Neutrophil (primary cell): ENCODE data around the gene MTRR.

Experiments used
- H3K27ac ChIP-seq: fragments of 200-600 bp; sonication (generic); 2 replicates; pipeline ENCODE4 v1.5.1; 2016; ENCODE audit warnings: mild to moderate bottlenecking, moderate library complexity
- H3K27me3 ChIP-seq: fragments of 200-600 bp; sonication (generic); 2 replicates; pipeline ENCODE4 v1.6.0; 2016; ENCODE audit warnings: mild to moderate bottlenecking
- H3K36me3 ChIP-seq: fragments of 200-600 bp; sonication (generic); 2 replicates; pipeline ENCODE4 v1.5.1; 2017
- H3K4me1 ChIP-seq, 2 experiments: fragments of 200-600 bp in 1 of 2; sonication (generic) in 1 of 2; 1 replicate in 1 of 2; 2 replicates in 1 of 2; pipeline versions ENCODE4 v1.5.1 to v1.6.1; 2013 to 2016; ENCODE audit warnings: low read depth in 1 of 2, low read length in 1 of 2, mild to moderate bottlenecking in 1 of 2, moderate library complexity in 1 of 2; ENCODE audit not compliant: control insufficient read depth in 1 of 2, insufficient read depth in 1 of 2
- H3K4me3 ChIP-seq, 2 experiments: fragments of 200-600 bp in 1 of 2; sonication (generic) in 1 of 2; 1 replicate in 1 of 2; 2 replicates in 1 of 2; pipeline ENCODE4 v1.5.1; 2013 to 2016; ENCODE audit warnings: low read depth in 1 of 2, low read length in 1 of 2, mild to moderate bottlenecking in 1 of 2, moderate library complexity in 1 of 2
- H3K9me3 ChIP-seq: fragments of 200-600 bp; sonication (generic); 2 replicates; pipeline ENCODE4 v1.5.1; 2016
- CTCF ChIP-seq: fragments of 200-600 bp; sonication (generic); IDR thresholded peaks from 2 replicates; pipeline ENCODE4 v1.5.1; 2016; ENCODE audit warnings: antibody characterized with exemption

Gene MTRR

DNA sequence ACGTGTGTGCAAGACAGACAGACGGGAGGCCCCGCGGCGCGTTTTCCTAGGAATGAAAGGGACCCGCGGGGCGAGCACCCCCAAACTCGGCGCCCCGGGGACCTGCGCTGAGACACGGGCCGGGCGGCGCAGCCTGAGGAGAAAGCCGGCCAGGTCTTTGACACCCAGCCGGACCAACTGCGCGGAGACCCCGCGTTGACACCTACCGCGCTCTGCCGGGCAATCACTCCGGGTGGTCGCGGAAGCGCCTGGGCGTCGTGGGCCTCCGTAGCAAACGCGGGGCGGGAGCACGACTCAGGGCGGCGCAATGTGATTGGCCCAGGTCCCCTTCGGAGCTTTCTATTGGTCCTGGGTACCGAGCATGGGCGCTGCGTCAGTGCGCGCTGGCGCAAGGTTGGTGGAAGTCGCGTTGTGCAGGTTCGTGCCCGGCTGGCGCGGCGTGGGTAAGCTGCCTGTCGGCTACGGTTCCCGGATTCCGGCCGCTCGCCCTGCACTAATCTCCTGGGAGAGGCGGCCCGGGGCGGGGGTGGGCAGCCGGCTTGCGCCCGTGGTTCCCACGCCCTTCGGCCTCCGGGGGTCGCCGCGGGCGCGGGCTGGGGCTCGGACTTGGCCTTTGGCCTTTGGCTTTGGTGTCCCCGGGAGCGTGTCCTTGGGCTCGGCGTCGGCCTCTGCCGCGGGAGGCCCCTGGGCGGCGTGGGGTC is at the start of gene MTRR, which contains the start of gene FASTKD3:
Gene MTRR, plus strand, starts transcription at position 376 of the 701 bp plus-strand sequence. CDS start 1,647 bp downstream, outside the sequence.
Gene FASTKD3, minus strand, starts transcription at position 259 of the 701 bp plus-strand sequence. CDS start 948 bp downstream, outside the sequence.
- Histone ChIP-seq H3K4me1 (peaks cover 13 to 14% of the 10 kb centered on the region in 2 experiments), H3K4me3 (peak within 1 kb of the TSS; percentile 66 to 88), H3K9me3 (no peaks in the 10 kb centered on the region), H3K36me3 (no peaks in the 10 kb centered on the region), H3K27me3 (no peaks in the 10 kb centered on the region), H3K27ac (peak within 1 kb of the TSS; percentile 42)
- TF ChIP-seq CTCF: no peak

GRCh38 chr5:7822449-7822848 is 46.5 kb upstream of the MTRR start:
- no peaks in the 10 kb centered on the region for H3K27me3 ChIP-seq
- H3K4me1 ChIP-seq: peaks cover 6% of the 10 kb centered on the region in 2 experiments
- H3K4me3 ChIP-seq: no peak overlapping the region
- H3K36me3 ChIP-seq: no peaks in the 10 kb centered on the region
- H3K9me3 ChIP-seq: no peaks in the 10 kb centered on the region
- no peak for TF ChIP-seq CTCF
- H3K27ac ChIP-seq: no peak overlapping the region

GRCh38 chr5:7823594-7823993 is 45.4 kb upstream of the MTRR start:
- no peak for TF ChIP-seq CTCF
- H3K4me3 ChIP-seq: no peak overlapping the region
- no peaks in the 10 kb centered on the region for H3K27me3 ChIP-seq
- no peaks in the 10 kb centered on the region for H3K9me3 ChIP-seq
- H3K27ac ChIP-seq: no peak overlapping the region
- H3K4me1 ChIP-seq: peaks cover 6% of the 10 kb centered on the region in 2 experiments
- no peaks in the 10 kb centered on the region for H3K36me3 ChIP-seq

DNA sequence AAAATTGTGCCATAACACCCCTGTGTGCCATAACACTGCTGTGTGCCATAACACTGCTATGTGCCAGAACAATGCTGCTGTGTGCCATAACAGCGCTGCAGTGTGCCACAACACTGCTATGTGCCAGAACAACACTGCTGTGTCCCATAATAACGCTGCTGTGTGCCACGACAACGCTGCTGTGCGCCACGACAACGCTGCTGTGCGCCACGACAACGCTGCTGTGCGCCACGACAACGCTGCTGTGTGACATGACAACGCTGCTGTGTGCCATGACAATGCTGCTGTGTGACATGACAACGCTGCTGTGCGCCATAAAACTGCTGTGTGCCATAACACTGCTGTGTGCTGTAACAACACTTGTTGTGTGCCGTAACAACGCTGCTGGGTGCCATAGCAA is 44.0 kb upstream of the MTRR start:
- H3K36me3 ChIP-seq: no peaks in the 10 kb centered on the region
- H3K4me3 ChIP-seq: no peak overlapping the region
- TF ChIP-seq CTCF: no peak
- no peak overlapping the region for H3K27ac ChIP-seq
- no peaks in the 10 kb centered on the region for H3K27me3 ChIP-seq
- H3K4me1 ChIP-seq: peaks cover 6% of the 10 kb centered on the region in 2 experiments
- no peaks in the 10 kb centered on the region for H3K9me3 ChIP-seq

DNA sequence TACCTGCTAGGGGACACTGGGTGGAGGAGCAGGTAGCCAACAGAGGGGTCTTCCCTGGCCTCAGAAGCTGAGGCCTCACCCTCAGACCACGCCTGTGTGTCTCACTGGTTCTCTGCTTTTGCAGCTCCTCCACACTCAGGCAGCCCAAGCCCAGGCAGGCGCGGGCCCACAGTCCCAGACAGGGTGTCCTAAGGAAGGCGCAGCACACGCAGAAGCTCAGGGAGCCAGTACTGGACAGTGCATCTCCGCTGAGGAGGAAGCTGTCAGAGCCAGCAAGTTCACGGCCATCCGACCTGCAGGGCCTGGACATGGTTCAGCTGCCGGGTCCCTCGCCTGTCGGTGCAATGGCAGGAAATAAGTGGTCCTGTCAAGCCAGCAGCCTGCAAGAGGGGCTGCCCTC is 43.3 kb upstream of the MTRR start:
- TF ChIP-seq CTCF: no peak
- H3K27me3 ChIP-seq: no peaks in the 10 kb centered on the region
- H3K27ac ChIP-seq: no peak overlapping the region
- H3K36me3 ChIP-seq: no peaks in the 10 kb centered on the region
- no peaks in the 10 kb centered on the region for H3K9me3 ChIP-seq
- H3K4me3 ChIP-seq: no peak overlapping the region
- peaks cover 6% of the 10 kb centered on the region in 2 experiments for H3K4me1 ChIP-seq
